ENCODE measurements around the gene ARL4A.
"Not testable (repeated sequence)": the region's sequence is repeated elsewhere in the genome, so short reads cannot be mapped to it uniquely, and the experiment has no call there.

The ARL4A gene

DNA sequence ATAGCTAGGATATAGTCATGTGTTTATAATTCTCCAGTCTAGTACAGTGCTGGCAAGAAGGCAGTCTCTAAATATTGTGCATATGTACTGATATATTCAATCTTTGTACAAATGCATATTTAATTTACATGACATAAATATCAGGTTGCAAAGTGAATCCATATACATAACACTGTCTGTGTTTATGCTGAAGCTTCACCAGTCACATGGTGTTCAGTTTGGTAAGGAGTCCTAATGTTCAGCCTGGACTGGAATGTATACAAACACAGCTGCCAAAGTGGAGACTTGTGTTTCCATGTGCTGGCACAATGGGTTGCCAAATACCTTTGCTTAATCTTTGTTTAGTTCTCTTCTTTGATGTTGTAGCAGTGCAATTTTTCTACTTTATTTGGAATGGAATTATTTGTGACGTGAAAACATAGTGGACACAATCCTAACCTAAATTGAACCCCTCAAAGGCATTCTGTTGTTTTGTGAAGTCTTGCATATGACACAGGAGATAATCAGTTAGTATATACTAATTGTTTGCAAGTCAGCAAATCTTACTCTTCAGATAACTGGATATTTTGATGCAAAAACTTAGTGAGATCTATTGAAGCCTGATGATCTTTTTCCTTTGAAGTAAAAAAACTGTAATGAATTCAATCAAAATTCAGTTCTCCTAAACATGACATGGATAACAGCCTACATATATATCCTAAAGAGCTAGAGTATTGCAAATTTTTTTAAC is 17.3 kb upstream of the ARL4A start:
- no peak for DNase-seq (ENCODE audit: low read depth in 2 of 2)

DNA sequence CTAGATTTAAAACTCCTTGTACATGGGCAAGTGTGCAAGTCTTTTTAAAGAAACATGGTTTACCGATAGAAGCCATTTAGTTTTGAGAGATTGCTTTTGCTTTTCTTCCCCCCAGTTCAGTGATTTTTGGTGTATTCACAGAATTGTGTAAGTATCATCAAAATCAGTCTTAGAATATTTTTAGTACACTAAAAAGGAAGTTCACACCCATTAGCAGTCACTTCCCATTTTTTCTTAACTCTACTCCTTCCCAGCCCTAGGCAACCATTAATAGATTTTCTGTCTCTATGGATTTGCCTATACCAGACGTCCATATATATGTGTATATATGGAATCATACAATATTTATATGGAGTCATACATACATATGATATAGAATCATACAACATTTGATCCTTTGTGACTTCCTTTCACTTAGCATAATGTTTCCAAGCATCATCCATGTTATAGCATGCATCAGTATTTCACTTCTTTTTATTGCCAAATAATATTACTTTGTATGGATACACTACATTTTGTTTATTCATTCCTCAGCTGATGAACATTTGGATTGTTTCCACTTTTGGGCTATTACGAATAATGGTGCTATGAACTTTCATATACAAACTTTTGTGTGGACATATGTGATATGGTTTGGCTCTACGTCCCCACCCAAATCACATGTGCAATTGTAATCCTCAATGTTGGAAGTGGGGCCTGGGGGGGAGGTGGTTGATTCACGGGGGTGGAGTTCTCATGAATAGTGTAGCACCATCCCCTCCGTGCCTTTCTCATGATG is 16.5 kb upstream of the ARL4A start:
- DNase-seq (ENCODE audit: low read depth in 2 of 2) = no peak

DNA sequence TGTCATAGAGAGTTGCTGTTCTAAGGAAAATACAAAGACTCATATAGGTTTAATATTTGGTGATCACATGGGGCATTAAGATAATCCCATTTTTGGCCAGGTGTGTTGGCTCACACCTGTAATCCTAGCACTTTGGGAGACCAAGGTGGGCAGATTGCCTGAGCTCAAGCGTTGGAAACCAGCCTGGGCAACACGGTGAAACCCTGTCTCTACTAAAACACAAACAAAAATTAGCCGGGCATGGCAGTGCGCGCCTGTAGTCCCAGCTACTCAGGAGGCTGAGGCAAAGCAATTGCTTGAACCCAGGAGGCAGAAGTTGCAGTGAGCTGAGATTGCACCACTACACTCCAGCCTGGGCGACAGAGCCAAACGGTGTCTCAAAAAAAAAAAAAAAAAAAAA is 14.0 kb upstream of the ARL4A start:
- DNase-seq (ENCODE audit: low read depth in 2 of 2) = not testable (repeated sequence)

DNA sequence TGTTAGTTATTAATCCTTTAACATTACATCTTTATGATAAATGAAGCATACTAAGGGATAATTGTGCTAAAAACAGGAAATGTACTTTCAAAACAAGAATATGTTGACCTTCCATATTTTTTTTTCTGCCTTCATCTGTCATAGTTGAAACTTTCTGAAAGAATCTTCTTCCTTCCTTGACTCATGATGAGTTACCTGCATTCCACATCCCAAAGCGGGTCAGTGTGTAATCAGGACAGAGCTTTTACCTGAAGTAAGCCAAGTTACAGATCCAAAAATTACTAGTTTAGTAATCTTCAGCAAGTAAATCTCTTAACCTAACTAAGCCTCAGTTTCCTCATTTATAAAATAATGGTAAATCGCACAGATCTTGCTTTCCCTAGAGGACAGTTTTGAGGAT is 13.4 kb upstream of the ARL4A start:
- no peak for DNase-seq (ENCODE audit: low read depth in 2 of 2)

DNA sequence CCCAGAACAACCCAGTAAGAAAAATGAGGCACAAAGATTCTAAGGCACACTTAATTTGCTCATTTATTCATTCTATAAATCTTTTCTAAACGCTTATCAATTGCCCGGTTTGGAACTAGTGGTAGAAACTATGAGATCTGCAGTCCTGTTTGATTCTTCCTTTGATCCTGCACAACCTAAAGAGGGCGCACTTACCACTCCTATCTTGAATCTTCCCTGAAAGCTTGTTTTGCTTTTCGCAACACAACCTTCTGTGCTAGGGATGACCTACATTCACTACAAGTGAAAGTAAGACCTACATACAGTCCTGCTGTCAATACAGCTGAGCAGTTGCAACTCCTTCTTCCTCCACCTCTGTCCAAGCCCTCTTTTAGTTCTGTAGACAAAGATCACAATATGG is 12.6 kb upstream of the ARL4A start:
- DNase-seq (ENCODE audit: low read depth in 2 of 2) = peak in 1 of 2 donors; percentile 25

DNA sequence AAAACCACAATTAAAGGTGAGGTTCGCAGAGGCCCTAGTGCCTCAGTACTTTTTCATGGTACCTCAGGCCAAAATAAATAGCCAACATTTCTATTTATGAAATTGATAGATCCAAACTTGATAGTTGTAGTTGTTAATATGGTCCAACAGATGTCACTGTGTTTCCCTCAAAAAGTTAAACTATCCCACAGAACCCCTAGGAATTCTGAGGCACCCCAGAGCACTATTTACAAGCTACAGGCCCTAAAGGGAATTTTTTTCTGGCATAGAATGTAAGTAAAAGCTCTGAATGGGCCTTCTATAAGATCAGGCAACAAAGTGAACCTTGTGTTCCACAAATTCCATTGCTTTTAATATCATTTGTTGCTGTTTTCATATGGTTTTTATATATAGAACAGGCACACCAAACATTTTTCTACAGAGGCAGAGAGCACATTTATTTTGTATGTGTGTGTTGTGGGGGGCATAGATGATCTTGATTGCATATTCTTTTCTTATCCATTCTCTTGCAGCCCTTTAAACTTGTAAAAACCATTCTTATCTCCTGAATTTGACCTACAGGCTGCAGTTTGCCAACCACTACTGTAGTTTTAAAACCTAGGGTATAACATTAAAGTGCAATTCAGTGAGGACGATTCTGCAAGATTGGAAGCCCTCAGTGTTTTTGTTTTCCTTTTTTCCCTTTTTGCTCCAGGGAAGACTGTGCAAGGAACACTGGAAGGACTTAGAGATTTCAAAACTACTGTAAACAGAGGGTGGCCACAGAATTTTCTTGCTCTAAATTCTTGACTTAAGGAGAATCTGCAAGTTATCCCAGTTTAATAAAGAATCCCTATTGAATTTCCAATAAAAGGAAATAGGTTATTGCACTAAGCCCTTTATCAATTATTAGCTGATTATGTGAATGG is 3.5 kb upstream of the ARL4A start:
- DNase-seq (ENCODE audit: low read depth in 2 of 2) = no peak

DNA sequence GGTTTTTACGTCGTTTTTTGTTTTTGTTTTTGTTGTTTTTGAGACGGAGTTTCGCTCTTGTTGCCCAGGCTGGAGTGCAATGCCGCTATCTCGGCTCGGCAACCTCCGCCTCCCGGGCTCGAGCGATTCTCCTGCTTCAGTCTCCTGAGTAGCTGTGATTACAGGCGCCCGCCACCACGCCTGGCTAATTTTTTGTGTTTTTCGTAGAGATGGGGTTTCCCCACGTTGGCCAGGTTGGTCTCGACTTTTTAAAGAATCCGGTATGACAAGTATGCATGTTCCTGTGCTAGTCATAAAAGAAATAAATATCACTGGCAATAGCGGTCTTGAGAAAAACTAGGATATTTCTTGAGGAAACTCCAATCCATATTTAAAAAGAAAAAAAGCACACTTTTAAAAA is 2.7 kb upstream of the ARL4A start:
- DNase-seq (ENCODE audit: low read depth in 2 of 2) = no peak

DNA sequence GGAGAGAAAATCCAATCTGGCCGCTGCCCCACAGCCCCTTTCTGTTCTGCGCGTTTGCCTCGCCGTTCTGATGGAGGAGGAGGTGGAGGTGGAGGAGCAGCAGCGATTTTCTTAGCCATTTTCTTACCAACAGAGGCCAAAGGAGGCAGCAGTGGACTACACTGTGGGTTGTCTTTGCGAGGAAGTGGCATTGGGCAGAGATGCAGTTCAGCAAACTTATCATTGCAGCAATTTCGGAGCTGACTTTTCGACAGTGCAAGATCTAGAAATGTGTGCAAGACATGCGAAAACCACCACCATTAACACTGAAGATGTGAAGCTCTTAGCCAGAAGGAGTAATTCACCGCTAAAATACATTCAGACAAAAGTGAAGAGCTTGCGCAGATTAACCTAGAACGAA is 1.9 kb upstream of the ARL4A start:
- DNase-seq (ENCODE audit: low read depth in 2 of 2) = peak in 1 of 2 donors; percentile 7

DNA sequence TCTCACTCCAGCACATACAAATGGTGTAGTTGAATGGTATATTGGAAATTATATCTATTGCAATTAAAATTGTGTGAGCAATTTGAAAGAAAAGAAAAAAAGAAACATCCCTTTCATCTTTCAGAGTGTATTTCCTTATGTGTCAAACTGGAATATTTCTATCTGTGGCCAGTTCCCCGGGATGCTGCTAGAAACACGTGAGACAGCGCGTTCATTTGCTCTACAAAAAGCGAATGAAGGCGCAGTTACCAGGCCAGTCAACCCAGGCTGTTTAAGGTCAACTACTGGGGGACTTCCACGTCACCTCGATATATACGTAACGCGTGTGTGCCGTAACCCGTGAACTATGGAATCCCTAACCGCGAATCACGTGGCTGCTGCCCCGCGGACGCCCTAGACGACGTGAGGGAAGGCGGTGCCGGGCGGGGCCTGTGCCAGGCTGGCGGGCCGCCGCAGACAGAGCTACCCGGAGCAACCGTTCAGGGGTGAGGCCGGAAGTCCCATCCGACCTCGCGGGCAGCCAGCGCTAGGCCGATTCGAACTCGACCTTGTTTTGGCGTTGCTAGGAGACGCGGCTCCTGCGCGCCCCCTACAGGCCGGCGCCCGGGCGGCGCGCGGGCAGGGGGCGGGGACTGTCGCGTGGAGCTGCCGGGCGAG is 1.1 kb upstream of the ARL4A start:
- peak; percentile 89 to 92 for DNase-seq (ENCODE audit: low read depth in 2 of 2)

DNA sequence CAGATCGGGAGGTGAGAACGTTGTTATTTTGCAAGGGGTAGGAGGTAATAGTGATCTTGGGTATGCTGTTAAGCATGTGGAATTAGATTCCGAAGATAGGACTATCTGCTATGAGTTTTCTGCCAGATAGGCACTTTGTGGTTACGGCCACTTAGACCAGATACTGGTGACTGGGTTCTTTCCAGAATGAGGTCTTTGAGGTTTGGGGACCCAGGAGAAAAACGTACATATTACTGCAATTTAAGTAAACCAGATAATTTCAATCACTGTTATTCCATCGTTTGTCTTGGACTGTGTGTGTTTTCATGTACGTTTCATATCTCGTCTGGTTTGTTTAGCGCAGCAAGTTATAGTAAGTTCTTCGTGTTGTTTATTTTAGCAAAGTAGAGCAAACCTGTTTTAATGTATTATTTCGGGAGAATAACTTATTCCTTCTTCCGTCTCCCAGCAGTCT is 312 bp downstream of the ARL4A start:
- DNase-seq (ENCODE audit: low read depth in 2 of 2) = no peak

DNA sequence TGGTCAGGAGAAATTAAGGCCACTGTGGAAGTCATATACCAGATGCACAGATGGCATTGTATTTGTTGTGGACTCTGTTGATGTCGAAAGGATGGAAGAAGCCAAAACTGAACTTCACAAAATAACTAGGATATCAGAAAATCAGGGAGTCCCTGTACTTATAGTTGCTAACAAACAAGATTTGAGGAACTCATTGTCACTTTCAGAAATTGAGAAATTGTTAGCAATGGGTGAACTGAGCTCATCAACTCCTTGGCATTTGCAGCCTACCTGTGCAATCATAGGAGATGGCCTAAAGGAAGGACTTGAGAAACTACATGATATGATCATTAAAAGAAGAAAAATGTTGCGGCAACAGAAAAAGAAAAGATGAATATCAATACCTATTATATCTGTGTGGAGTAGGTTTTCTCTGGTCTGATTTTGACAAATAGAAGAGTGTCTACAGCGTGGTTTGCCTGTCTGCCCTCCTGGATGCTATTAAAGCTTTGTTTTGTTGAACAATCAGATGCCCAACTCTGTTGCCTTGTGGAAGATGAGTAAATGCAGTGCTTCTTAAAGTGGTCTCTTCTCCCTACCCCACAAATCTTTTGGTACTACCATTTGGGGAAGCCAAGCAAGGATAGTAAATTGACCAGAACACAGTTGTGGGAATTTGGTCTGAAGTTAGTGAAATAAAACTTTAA is 1.2 kb downstream of the ARL4A start:
- DNase-seq (ENCODE audit: low read depth in 2 of 2) = not testable (repeated sequence)

DNA sequence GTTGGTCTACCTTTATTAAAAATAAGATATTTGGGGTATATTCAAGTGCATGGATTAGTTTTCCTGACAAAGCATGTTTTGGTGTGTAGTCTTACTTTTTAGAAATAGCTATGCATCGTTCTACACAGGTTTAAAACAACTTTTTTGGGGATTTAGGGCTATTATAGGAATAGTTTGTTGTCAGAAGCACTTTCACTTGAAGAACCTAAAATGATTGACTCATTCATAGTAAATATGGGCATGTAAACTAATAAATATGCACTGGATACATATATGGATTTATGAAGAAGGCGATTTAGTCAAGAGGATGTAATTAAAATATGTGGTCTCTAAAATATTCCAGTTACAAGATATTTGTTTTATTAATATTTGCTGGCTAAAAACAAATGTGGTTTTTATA is 2.0 kb downstream of the ARL4A start:
- no peak for DNase-seq (ENCODE audit: low read depth in 2 of 2)

DNA sequence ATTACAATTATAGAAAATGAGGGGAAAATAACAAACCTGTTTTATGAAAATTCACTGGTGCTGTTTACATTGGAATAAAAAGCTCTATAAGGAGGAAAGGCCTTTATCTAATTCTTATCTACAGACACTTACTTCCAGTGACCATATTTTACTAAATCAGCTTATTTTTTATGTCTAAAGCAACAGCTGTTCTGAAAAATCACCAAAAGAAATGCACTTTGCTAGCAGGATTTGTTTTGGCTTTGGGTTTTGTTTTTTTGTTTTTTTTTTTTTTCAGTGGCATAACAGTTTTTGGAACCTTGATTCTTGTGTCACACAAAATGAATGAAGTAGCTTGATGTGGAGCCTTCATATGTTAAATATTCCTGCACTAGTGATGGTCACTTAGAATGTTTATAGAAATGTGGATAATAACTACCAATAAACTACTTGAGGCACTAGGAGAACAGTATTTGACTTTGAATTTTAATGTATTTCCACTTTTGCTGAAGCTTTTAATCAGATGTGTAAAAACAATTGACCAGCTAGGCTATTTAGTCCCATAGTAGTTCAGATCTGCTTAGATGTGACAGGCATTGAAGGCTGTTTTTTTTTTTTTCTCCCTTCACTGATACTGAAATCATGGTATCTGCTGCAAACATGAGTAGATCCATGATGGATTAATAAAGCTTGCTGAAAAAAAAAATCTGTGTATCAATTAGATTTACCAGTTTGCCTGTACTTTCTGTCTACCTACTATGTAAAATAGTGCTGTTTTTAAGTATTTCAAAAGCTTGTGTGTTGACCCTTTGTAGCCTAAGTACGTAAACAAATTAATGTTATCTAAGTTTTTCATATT is 2.8 kb downstream of the ARL4A start:
- no peak for DNase-seq (ENCODE audit: low read depth in 2 of 2)

DNA sequence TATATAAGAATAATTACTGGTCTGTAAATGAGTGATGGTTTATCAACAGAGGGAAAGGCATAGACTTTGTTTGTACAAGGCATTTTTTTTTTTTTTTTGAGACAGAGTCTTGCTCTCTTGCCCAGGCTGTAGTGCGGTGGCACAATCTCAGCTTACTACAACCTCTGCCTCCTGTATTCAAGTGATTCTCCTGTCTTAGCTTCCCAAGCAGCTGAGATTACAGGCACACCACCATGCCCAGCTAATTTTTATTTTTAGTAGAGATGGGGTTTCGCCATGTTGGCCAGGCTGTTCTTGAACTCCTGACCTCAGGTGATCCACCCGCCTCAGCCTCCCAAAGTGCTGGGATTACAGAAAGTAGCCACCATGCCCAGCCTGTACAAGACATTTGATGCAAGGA is 4.0 kb downstream of the ARL4A start:
- DNase-seq (ENCODE audit: low read depth in 2 of 2) = not testable (repeated sequence)

DNA sequence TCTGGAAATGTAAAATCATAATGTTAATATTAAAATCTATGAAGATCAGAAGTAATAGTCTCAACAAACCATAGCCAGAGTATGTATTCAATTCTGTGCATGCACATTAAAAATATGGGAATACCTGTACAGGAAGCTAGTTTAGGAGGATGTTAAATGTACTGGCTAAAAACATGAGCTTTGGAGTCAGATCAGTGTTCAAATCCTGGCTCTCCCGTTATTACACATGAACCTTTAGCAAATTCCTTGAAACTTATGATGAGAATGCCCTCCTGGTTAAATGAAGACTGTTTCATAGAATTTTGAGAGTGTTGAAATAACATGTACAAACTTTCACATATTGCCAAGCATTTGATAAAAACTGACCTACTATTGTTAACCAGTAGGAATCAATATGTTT is 4.6 kb downstream of the ARL4A start:
- no peak for DNase-seq (ENCODE audit: low read depth in 2 of 2)

DNA sequence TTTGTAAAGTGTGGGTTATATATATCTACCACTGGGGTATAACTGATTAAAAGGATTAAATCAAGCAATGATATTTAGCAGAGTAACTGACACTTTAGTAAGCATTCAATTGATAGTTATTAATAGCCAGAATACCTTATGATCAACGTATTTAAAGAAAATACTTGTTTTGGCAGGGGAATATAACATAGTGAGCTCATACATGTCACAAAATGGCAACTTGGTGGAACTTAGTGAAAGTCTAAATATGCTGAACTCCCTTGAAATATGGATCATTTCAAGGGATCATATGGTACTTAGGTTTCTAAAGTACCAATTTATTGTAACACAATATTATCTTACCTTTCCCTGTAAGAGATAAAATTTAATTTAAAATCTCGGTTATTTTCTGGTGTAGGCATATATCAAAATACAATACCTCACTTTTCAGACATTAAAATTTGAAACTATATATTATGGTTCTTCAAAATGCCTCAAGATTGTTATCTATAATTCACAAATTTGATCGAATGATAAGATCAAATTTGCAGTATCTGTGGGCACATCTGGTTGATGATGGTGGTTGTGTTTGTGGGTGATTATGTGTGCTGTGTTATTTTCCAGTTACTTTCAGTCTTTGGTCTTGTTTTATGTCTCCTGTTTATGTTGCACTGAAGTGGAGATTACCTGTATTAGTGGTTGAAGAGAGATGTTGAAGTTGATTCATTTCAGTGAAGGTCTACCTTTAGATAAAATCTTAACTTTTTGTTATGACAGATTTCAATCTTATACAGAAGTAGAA is 5.2 kb downstream of the ARL4A start:
- no peak for DNase-seq (ENCODE audit: low read depth in 2 of 2)

DNA sequence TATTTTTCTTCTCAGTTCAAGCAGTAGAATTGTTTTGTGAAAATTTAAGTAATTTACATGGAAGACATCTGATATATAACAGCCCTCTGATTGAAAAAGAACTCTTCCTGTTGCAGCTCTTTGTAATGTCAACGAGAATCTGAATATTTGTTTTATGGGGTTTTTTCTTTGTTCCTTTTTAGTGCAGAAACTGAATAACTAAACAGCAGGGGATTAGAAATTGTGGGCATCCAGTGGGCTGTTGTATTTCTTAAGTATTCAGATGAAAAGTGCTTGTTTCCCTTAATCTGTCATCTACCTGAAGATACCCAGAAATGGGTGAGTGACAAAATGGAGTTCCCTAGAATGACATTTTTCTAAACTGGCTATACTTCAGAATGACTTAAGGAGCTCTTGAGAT is 7.4 kb downstream of the ARL4A start:
- DNase-seq (ENCODE audit: low read depth in 2 of 2) = no peak

DNA sequence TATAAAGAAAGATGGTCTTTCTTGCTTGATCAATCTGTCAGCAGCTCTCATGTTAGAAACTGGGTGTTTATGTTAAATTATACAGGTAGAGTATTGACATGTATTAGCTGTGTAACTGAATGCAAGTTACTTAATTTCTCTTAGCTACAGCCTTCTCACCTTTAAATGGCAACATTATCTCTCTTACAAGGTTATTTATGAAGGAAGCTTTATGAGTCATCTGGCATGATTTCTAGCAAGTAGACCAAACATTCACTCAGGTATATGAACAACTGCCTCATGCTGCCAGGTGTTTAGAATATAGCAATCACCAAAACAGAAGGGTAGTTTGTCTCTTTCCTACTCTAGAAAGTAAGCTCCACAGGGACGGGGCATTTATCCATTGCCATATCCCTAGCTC is 8.5 kb downstream of the ARL4A start:
- no peak for DNase-seq (ENCODE audit: low read depth in 2 of 2)

DNA sequence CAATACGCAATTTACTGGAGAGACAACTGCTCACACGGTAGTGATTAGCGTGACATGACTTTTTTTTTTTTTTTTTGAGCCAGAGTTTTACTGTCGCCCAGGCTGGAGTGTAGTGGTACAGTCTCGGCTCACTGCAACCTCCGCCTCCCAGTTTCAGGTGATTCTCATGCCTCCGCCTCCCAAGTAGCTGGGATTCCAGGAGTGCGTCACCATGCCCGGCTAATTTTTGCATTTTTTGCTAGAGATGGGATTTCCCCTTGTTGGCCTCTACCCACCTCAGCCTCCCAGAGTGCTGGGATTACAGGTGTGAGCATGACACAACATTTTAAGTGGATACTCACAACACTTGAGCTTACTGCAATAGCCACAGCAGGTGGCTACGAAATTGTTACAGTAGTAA is 11.9 kb downstream of the ARL4A start:
- no peak for DNase-seq (ENCODE audit: low read depth in 2 of 2)

Measured in stimulated activated CD4-positive, alpha-beta T cell treated with anti-CD3 and anti-CD28 coated beads, Interleukin-15, amount 100 ng/mL, for 48 hours (primary cell).